ENCODE results near the gene NEDD4L.

DNA sequence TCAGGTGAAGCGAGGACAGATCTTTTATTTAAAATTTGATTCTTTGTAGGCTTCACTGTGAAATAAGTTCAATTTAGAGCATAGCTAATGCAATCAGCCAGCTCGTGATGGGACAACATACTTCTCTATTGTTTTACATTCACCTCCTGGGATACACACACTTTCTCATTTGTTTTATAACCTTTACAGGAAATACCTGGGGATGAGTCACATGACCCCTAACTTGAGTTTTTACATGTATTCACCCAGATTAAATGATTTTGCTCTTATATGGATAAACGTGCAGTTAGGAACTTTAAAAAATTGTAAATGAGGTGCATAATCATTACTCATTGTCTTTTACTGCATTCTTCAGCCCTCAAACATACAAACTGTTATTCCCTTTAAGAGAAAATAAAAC is 152.1 kb downstream of the NEDD4L start:
- TF ChIP-seq, protein P1, sequence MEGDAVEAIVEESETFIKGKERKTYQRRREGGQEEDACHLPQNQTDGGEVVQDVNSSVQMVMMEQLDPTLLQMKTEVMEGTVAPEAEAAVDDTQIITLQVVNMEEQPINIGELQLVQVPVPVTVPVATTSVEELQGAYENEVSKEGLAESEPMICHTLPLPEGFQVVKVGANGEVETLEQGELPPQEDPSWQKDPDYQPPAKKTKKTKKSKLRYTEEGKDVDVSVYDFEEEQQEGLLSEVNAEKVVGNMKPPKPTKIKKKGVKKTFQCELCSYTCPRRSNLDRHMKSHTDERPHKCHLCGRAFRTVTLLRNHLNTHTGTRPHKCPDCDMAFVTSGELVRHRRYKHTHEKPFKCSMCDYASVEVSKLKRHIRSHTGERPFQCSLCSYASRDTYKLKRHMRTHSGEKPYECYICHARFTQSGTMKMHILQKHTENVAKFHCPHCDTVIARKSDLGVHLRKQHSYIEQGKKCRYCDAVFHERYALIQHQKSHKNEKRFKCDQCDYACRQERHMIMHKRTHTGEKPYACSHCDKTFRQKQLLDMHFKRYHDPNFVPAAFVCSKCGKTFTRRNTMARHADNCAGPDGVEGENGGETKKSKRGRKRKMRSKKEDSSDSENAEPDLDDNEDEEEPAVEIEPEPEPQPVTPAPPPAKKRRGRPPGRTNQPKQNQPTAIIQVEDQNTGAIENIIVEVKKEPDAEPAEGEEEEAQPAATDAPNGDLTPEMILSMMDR (IDR thresholded peaks at IDR 0.05; ENCODE audit: insufficient read depth, low read length, poor library complexity, severe bottlenecking) = no peak
- no peak for TF ChIP-seq EZH2phosphoT487 (conservative IDR thresholded peaks at IDR 0.05; ENCODE audit: low read length)
